H1 (cell line): ENCODE measurements around the gene FOXN1. TPM values are rescaled to one million over a fixed set of nuclear protein-coding genes. Genes with fewer than 3 reads are reported as not detected.

ENCODE experiments used
- CTCF ChIA-PET: fragments of 300-600 bp; sonication (Branson Sonifier 250); formaldehyde crosslinking; loops from one replicate; lab custom pipeline; 2021; ENCODE audit not compliant: partially characterized antibody; lab: Charles Lee
- POLR2A ChIA-PET: fragments of 300-600 bp; sonication (Branson Sonifier 250); formaldehyde crosslinking; loops from one replicate; lab custom pipeline; 2021; ENCODE audit warnings: inconsistent platforms; ENCODE audit not compliant: partially characterized antibody; lab: Charles Lee
- DNase-seq, 2 experiments: peaks; one replicate each; pipeline versions ENCODE4 v3.0.0 to v3.0.0-alpha.2; 2010 to 2022; ENCODE audit warnings: low spot score in 2 of 2, low read depth in 1 of 2, mixed read lengths in 1 of 2
- FAIRE-seq: peaks from 2 replicates; lab custom pipeline; 2011; peaks lifted over from hg19 to GRCh38; lab: Jason Lieb, UNC
- H2AFZ ChIP-seq: 2 replicates; pipeline ENCODE4 v1.8.1; 2012; ENCODE audit warnings: low read length, inconsistent platforms
- H2AK5ac ChIP-seq: 2 replicates; pipeline ENCODE4 v1.6.1; 2013; ENCODE audit warnings: low read depth, low read length
- H2BK120ac ChIP-seq: replicated peaks from 2 replicates; pipeline ENCODE3; 2013; ENCODE audit warnings: low read depth, low read length, inconsistent platforms
- H2BK12ac ChIP-seq: 2 replicates; pipeline ENCODE4 v1.6.1; 2013; ENCODE audit warnings: low read depth, low read length
- H2BK15ac ChIP-seq: 2 replicates; pipeline ENCODE4 v1.6.1; 2013; ENCODE audit warnings: low read length
- H2BK20ac ChIP-seq: 2 replicates; pipeline ENCODE4 v1.6.1; 2013; ENCODE audit warnings: low read length
- H2BK5ac ChIP-seq: 2 replicates; pipeline ENCODE4 v1.6.1; 2013; ENCODE audit warnings: low read depth, low read length
- H3K14ac ChIP-seq: 2 replicates; pipeline ENCODE4 v1.6.1; 2013; ENCODE audit warnings: inconsistent platforms; ENCODE audit not compliant: insufficient read length
- H3K18ac ChIP-seq: 2 replicates; pipeline ENCODE4 v1.6.1; 2013; ENCODE audit warnings: low read length; ENCODE audit errors: extremely low read depth
- H3K23ac ChIP-seq: 2 replicates; pipeline ENCODE4 v1.6.1; 2013; ENCODE audit warnings: inconsistent platforms; ENCODE audit not compliant: insufficient read length
- H3K23me2 ChIP-seq: 2 replicates; pipeline ENCODE4 v1.6.1; 2013; ENCODE audit warnings: low read depth, low read length
- H3K27ac ChIP-seq: 2 replicates; pipeline ENCODE4 v1.6.1; 2011; ENCODE audit warnings: low read depth, low read length, inconsistent platforms
- H3K27me3 ChIP-seq, 4 experiments: replicated peaks in 1 of 4; 1 replicate in 1 of 4; 2 replicates in 3 of 4; pipeline versions ENCODE4 v1.6.1 to v1.8.1; 2011 to 2013; ENCODE audit warnings: low read length in 3 of 4, mild to moderate bottlenecking in 3 of 4, inconsistent platforms in 2 of 4, mixed read lengths in 2 of 4, moderate library complexity in 1 of 4; ENCODE audit not compliant: control insufficient read depth in 3 of 4, insufficient read depth in 3 of 4; ENCODE audit errors: extremely low read depth in 1 of 4
- H3K36me3 ChIP-seq, 4 experiments: 2 replicates each; pipeline versions ENCODE4 v1.6.1 to v1.8.1; 2011 to 2013; ENCODE audit warnings: mild to moderate bottlenecking in 4 of 4, low read length in 3 of 4, moderate library complexity in 2 of 4, control low read depth in 1 of 4, inconsistent platforms in 1 of 4; ENCODE audit not compliant: insufficient read depth in 4 of 4, control insufficient read depth in 2 of 4
- H3K4ac ChIP-seq: replicated peaks from 2 replicates; pipeline ENCODE3; 2013; ENCODE audit warnings: low read length, low read depth, mixed read lengths, inconsistent platforms; ENCODE audit not compliant: insufficient read length
- H3K4me1 ChIP-seq, 4 experiments: replicated peaks in 1 of 4; 1 replicate in 1 of 4; 2 replicates in 3 of 4; pipeline versions ENCODE4 v1.6.1 to v1.8.1; 2011 to 2013; ENCODE audit warnings: low read length in 3 of 4, inconsistent platforms in 2 of 4, mixed read lengths in 1 of 4; ENCODE audit not compliant: insufficient read depth in 4 of 4, control insufficient read depth in 3 of 4
- H3K4me2 ChIP-seq, 2 experiments: 2 replicates each; pipeline versions ENCODE4 v1.6.1 to v1.8.1; 2011 to 2013; ENCODE audit warnings: low read depth in 2 of 2, low read length in 2 of 2, control low read depth in 1 of 2, inconsistent platforms in 1 of 2, mild to moderate bottlenecking in 1 of 2; ENCODE audit not compliant: insufficient read depth in 1 of 2
- H3K4me3 ChIP-seq, 4 experiments: fragments of 200-600, 300-600 bp in 1 of 4; sonication (generic), shearing (Covaris generic), sonication (Bioruptor Twin) in 1 of 4; 2 replicates each; pipeline versions ENCODE4 v1.5.1 to v1.8.1; 2011 to 2016; ENCODE audit warnings: low read length in 4 of 4, low read depth in 3 of 4, control low read depth in 2 of 4, inconsistent platforms in 2 of 4, mild to moderate bottlenecking in 2 of 4, mixed read lengths in 1 of 4, moderate library complexity in 1 of 4; ENCODE audit not compliant: insufficient read depth in 2 of 4; ENCODE audit errors: extremely low read depth in 1 of 4
- H3K56ac ChIP-seq: replicated peaks from 2 replicates; pipeline ENCODE3; 2013; ENCODE audit warnings: low read depth, mild to moderate bottlenecking, mixed read lengths, low read length, inconsistent platforms; ENCODE audit not compliant: insufficient read length
- H3K79me1 ChIP-seq: 2 replicates; pipeline ENCODE4 v1.6.1; 2013; ENCODE audit warnings: low read depth, low read length, control low read depth
- H3K79me2 ChIP-seq, 2 experiments: 2 replicates each; pipeline versions ENCODE4 v1.6.1 to v1.8.1; 2012 to 2013; ENCODE audit warnings: low read length in 2 of 2, mild to moderate bottlenecking in 2 of 2, inconsistent platforms in 1 of 2; ENCODE audit not compliant: insufficient read depth in 2 of 2, control insufficient read depth in 1 of 2
- H3K9ac ChIP-seq, 4 experiments: replicated peaks in 1 of 4; 1 replicate in 1 of 4; 2 replicates in 3 of 4; pipeline versions ENCODE4 v1.6.1 to v1.8.1; 2011 to 2013; ENCODE audit warnings: low read depth in 3 of 4, low read length in 3 of 4, control low read depth in 2 of 4, mild to moderate bottlenecking in 2 of 4, moderate library complexity in 2 of 4, inconsistent platforms in 1 of 4; ENCODE audit errors: extremely low read depth in 1 of 4
- H3K9me3 ChIP-seq, 2 experiments: 2 replicates each; pipeline versions ENCODE4 v1.6.1 to v1.8.1; 2012 to 2013; ENCODE audit warnings: mild to moderate bottlenecking in 2 of 2, moderate library complexity in 2 of 2, control low read depth in 1 of 2, inconsistent platforms in 1 of 2, low read depth in 1 of 2, low read length in 1 of 2, mixed read lengths in 1 of 2; ENCODE audit not compliant: insufficient read depth in 2 of 2
- H4K20me1 ChIP-seq, 2 experiments: replicated peaks in 1 of 2; 2 replicates each; pipeline versions ENCODE3 to v1.8.1; 2011 to 2013; ENCODE audit warnings: inconsistent platforms in 2 of 2, low read length in 2 of 2, mild to moderate bottlenecking in 1 of 2; ENCODE audit not compliant: insufficient read depth in 2 of 2, control insufficient read depth in 1 of 2
- H4K5ac ChIP-seq: 2 replicates; pipeline ENCODE4 v1.6.1; 2013; ENCODE audit warnings: low read length, low read depth, mixed read lengths, inconsistent platforms; ENCODE audit not compliant: insufficient read length
- H4K8ac ChIP-seq: 2 replicates; pipeline ENCODE4 v1.8.0; 2013; ENCODE audit warnings: mild to moderate bottlenecking, moderate library complexity, low read length, inconsistent platforms; ENCODE audit not compliant: insufficient read depth; ENCODE audit errors: extremely low read depth
- H4K91ac ChIP-seq: replicated peaks from 2 replicates; pipeline ENCODE3; 2013; ENCODE audit warnings: low read length, mixed read lengths, inconsistent platforms; ENCODE audit not compliant: insufficient read length
- BRCA1 ChIP-seq: IDR thresholded peaks from 2 replicates; pipeline ENCODE4 v1.6.1; 2012; ENCODE audit warnings: low read depth, low read length, improper control_type of control experiment
- KDM5A ChIP-seq: fragments of 200-600 bp; IDR thresholded peaks from 2 replicates; pipeline ENCODE4 v1.7.1; 2012; ENCODE audit warnings: mild to moderate bottlenecking, low read length, inconsistent platforms, mixed read lengths
- USF2 ChIP-seq: IDR thresholded peaks from 2 replicates; pipeline ENCODE4 v1.6.1; 2011; ENCODE audit warnings: low read length, improper control_type of control experiment
- WGBS, 2 experiments: shearing (Covaris generic) in 1 of 2; methylation state at CpG; one replicate each; pipeline versions ENCODE4 v1.1.6 to v1.1.7; 2013 to 2015; ENCODE audit warnings: low lambda C conversion rate in 2 of 2, mixed read lengths in 2 of 2, inconsistent platforms in 1 of 2, low coverage in 1 of 2, missing lambda C conversion rate in 1 of 2; ENCODE audit not compliant: insufficient replicate concordance in 2 of 2, insufficient coverage in 1 of 2, insufficient read length in 1 of 2; ENCODE audit errors: extremely low coverage in 1 of 2, missing lambda C conversion rate in 1 of 2; 5-methylcytosine and 5-hydroxymethylcytosine counted together
- polyA plus RNA-seq, 7 experiments: library from polyadenylated mRNA; depleted of rRNA in 3 of 7; stranded (reverse) in 5 of 7; unstranded in 2 of 7; fragments of >200 nt in 5 of 7; fragments of 200-250 nt in 2 of 7; gene quantifications; 1 replicate in 5 of 7; 2 replicates in 1 of 7; 4 replicates in 1 of 7; pipeline versions ENCODE4 v1.2.1 to v1.2.3, GENCODE V29; 2011 to 2013; ENCODE audit warnings: missing spikeins in 2 of 7, mixed read lengths in 2 of 7
- total RNA-seq: library from RNA; stranded (reverse); fragmentation: NEBNext Ultra II Directional; extraction: Animal tissue kit (Norgen Biotek cat#: 25700); gene quantifications from 2 replicates; pipeline ENCODE4 v1.2.1, GENCODE V29; 2021
- TF ChIP-seq, protein P1 (sequence below): IDR thresholded peaks from 2 replicates; pipeline ENCODE4 v1.6.1; 2012; ENCODE audit warnings: inconsistent platforms

FOXN1 gene
- total and polyA plus RNA-seq, 2 of the 8 experiments (the other 6 are each of a cell fraction or from before 2014, with no cell fraction given) = not detected

- Histone ChIP-seq H3K23ac (no peak overlapping the region), H3K9me3 (no peaks in the 10 kb centered on the region), H3K56ac (no peak overlapping the region), H4K5ac (no peak overlapping the region), H3K9ac (no peak overlapping the region), H2BK5ac (no peak overlapping the region), H2AFZ (no peak overlapping the region), H4K20me1 (no peaks in the 10 kb centered on the region), H3K4me2 (no peak overlapping the region), H4K91ac (no peak overlapping the region), H3K36me3 (no peaks in the 10 kb centered on the region), H3K79me2 (no peaks in the 10 kb centered on the region), H2BK20ac (no peak overlapping the region), H3K18ac (no peak overlapping the region), H3K79me1 (no peaks in the 10 kb centered on the region), H2AK5ac (no peak overlapping the region), H4K8ac (no peak overlapping the region), H3K14ac (no peak overlapping the region), H3K27me3 (no peaks in the 10 kb centered on the region; a peak in 1 of 7 replicates), H2BK12ac (no peak overlapping the region), H3K23me2 (no peaks in the 10 kb centered on the region), H3K4me1 (peaks cover 0 to 3% (median under 1%) of the 10 kb centered on the region in 4 experiments; a peak in 1 of 7 replicates), H3K4ac (no peak overlapping the region), H3K4me3 (no peak overlapping the region), H3K27ac (no peak overlapping the region), H2BK120ac (no peak overlapping the region), H2BK15ac (no peak overlapping the region)
- WGBS, 2 experiments = 77% methylated on average over 5 of the region's 5 CpGs; no CpG with 5 or more reads in 1 of the 2 experiments
- DNase-seq (peak in 1 of 2 experiments; percentile 24), FAIRE-seq (no peak)
- POLR2A ChIA-PET = interaction anchor here (1.0 kb wide), 1 partner anchor 99 kb away, joined by 3 read pairs; no protein-coding TSS in a partner anchor
- CTCF ChIA-PET = interaction anchor here (0.7 to 1.7 kb wide), 4 partner anchors 11 to 81 kb away, joined by 4 to 5 read pairs (median 5); no protein-coding TSS in a partner anchor
- TF ChIP-seq KDM5A = no peak
- TF ChIP-seq, protein P1, sequence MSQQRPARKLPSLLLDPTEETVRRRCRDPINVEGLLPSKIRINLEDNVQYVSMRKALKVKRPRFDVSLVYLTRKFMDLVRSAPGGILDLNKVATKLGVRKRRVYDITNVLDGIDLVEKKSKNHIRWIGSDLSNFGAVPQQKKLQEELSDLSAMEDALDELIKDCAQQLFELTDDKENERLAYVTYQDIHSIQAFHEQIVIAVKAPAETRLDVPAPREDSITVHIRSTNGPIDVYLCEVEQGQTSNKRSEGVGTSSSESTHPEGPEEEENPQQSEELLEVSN = no peak
- TF ChIP-seq BRCA1 = no peak
- TF ChIP-seq USF2 = no peak
Measured at GRCh38 chr17:28466521-28467048, 39.6 kb upstream of the FOXN1 start.
